Progenitor cell of endocrine pancreas (in vitro differentiated cells): ENCODE measurements around the gene COQ9. TPM values are rescaled to one million over a fixed set of nuclear protein-coding genes. Genes with fewer than 3 reads are reported as not detected.

ENCODE experiments used
- DNase-seq: peaks from one replicate; pipeline ENCODE4 v3.0.0; 2021; ENCODE audit warnings: low spot score; ENCODE audit not compliant: unreplicated experiment
- H3K27ac Mint-ChIP-seq: 2 replicates; pipeline ENCODE4 v1.8.0; 2021; ENCODE audit warnings: mild to moderate bottlenecking, moderate library complexity, mixed read lengths
- H3K27me3 Mint-ChIP-seq: 2 replicates; pipeline ENCODE4 v1.8.0; 2021; ENCODE audit warnings: mixed read lengths
- H3K36me3 Mint-ChIP-seq: 2 replicates; pipeline ENCODE4 v1.8.0; 2022; ENCODE audit warnings: mixed read lengths; ENCODE audit not compliant: insufficient read depth
- H3K4me1 Mint-ChIP-seq: 2 replicates; pipeline ENCODE4 v1.8.0; 2021; ENCODE audit warnings: low read depth, mixed read lengths
- H3K4me3 Mint-ChIP-seq: 2 replicates; pipeline ENCODE4 v1.8.0; 2021; ENCODE audit warnings: low read depth, mild to moderate bottlenecking, moderate library complexity, mixed read lengths
- H3K9me3 Mint-ChIP-seq: 2 replicates; pipeline ENCODE4 v1.8.0; 2021; ENCODE audit warnings: low read depth, mixed read lengths
- total RNA-seq: library from RNA; stranded (reverse); gene quantifications from 2 replicates; pipeline ENCODE4 v1.2.1, GENCODE V29; 2021
- TF ChIP-seq, protein P1 (sequence below): fragments of 200-600 bp; sonication (generic); IDR thresholded peaks from one replicate; pipeline ENCODE4 v1.5.0; 2021; ENCODE audit warnings: antibody characterized with exemption, mild to moderate bottlenecking; ENCODE audit not compliant: unreplicated experiment

Gene COQ9
- total RNA-seq, 1 donor from 2014 or later, result 70.2 TPM

DNA sequence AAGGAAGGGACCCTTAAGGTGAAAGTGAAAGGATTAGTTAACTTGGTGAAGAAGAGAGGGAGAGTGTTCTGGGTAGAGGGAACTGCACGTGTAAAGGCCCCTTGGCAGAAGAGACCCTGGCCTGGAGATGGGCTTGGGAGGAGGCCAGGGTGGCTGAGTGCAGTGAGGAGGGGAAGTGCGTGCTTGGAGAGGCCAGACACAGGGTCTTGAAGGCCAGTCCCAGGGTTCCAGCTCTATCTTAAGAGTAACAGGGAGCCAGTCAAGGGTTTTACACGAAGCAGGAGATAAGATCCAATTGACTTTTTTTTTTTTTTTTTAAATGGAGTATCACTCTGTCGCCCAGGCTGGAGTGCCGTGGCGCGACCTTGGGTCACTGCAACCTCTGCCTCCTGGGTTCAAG, 54.2 kb downstream of the COQ9 start:
- DNase-seq, result no peak
- Mint-ChIP-seq H3K4me1 (peaks cover 26% of the 10 kb centered on the region), H3K27ac (no peak overlapping the region), H3K36me3 (no peaks in the 10 kb centered on the region), H3K9me3 (no peaks in the 10 kb centered on the region), H3K27me3 (peaks cover 31% of the 10 kb centered on the region), H3K4me3 (no peak overlapping the region)
- TF ChIP-seq, protein P1, sequence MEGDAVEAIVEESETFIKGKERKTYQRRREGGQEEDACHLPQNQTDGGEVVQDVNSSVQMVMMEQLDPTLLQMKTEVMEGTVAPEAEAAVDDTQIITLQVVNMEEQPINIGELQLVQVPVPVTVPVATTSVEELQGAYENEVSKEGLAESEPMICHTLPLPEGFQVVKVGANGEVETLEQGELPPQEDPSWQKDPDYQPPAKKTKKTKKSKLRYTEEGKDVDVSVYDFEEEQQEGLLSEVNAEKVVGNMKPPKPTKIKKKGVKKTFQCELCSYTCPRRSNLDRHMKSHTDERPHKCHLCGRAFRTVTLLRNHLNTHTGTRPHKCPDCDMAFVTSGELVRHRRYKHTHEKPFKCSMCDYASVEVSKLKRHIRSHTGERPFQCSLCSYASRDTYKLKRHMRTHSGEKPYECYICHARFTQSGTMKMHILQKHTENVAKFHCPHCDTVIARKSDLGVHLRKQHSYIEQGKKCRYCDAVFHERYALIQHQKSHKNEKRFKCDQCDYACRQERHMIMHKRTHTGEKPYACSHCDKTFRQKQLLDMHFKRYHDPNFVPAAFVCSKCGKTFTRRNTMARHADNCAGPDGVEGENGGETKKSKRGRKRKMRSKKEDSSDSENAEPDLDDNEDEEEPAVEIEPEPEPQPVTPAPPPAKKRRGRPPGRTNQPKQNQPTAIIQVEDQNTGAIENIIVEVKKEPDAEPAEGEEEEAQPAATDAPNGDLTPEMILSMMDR, result no peak

DNA sequence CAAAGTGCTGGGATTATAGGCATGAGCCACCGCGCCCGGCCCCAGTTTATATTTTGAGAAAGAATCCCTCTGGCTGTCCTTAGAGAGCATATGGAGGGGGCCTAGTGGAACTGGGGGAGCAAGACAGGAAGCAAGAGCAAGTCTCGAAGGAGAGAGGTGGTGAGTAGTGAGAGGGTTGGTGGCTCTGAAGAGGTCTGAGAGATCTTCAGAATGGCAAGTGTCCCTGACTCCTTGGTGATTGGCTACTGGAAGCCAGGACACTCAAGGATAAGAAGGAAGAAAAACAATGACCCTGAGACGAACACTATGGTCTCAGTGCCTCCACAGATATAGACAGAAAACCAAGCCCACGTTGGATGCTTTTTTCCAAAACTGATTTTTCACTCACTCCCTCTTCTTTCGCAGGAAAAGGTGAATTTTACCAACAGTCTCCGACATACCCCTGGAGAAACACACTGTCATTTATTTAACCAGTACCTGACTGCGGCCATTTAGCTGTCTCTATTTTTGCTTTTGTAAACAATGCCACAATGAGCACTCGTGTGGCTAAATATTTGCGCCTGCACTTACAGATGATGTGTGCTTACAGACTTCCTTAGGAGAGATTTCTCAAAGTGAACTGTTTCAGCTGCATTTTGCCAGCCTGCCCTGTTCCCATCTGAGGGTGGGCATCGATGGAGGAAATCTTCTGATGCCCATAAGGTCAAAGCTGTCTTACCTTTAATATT, 54.9 kb downstream of the COQ9 start:
- Mint-ChIP-seq H3K27me3 (peaks cover 37% of the 10 kb centered on the region), H3K4me3 (no peak overlapping the region), H3K27ac (no peak overlapping the region), H3K36me3 (no peaks in the 10 kb centered on the region), H3K4me1 (peaks cover 28% of the 10 kb centered on the region), H3K9me3 (no peaks in the 10 kb centered on the region)
- DNase-seq, result no peak
- TF ChIP-seq, protein P1, result no peak

DNA sequence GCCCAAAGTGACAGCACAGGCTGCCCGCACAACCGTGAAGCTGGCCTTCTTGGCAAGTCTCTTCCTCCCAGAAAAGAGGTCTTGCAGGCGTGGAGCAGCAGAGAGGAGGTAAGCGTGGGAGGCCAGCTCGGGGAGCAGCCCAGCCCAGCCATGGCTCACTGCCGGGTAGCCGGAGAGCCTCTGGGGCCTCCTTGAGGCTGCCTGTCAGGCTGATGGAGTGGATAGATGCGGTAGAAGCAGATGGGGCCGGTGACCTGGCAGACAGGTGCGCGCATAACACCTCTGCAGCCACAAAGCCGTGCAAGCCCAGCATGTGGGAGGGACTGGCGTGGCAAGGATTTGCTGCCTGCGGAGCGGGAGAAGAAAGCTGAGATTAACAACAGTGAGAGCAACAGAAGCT, 56.1 kb downstream of the COQ9 start:
- Mint-ChIP-seq H3K27ac (no peak overlapping the region), H3K4me1 (peaks cover 30% of the 10 kb centered on the region), H3K36me3 (no peaks in the 10 kb centered on the region), H3K4me3 (no peak overlapping the region), H3K27me3 (peaks cover 37% of the 10 kb centered on the region), H3K9me3 (no peaks in the 10 kb centered on the region)
- TF ChIP-seq, protein P1, result no peak
- no peak for DNase-seq

DNA sequence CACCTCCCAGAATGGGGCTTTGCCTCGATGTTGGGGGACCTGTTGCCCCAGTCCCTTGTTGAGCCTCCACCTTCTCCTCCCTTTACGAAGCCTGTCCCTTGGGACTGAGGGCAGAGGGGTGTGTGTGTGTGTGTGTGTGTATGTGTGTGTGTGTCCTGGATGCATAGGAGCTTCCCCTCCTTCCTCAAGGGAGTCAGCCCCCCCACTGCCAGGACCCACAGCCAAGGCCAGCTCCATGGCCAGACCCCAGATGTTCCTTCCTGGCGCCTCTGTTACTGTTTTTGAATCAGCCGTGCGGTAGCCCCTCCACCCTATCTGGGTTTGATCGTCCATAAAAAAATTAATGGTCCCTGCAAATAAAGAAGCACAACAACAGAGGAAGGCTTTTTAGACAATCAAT, 56.7 kb downstream of the COQ9 start:
- Mint-ChIP-seq H3K9me3 (no peaks in the 10 kb centered on the region), H3K36me3 (no peaks in the 10 kb centered on the region), H3K27me3 (peaks cover 33% of the 10 kb centered on the region), H3K4me3 (no peak overlapping the region), H3K27ac (no peak overlapping the region), H3K4me1 (peaks cover 31% of the 10 kb centered on the region)
- TF ChIP-seq, protein P1, result no peak
- no peak for DNase-seq

DNA sequence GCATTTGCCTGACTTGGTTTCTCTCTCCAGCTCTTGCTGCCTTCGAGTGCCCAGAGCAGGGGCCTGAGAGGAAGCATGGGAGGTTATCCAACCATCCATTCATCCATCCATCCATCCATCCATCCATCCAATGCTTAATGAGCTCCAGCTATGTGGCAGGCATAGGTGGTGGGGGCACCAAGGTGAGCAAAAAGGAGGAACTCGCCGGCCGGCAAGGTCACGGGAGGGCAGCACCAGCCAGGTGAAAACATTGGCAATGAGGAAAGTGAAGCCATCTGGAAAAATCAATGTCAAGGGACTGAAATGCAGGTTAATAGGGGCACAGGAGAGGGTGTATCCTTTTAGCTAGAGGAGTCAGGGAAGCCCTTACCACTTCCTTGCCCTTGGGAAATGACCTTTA, 57.2 kb downstream of the COQ9 start:
- Mint-ChIP-seq H3K4me1 (peaks cover 31% of the 10 kb centered on the region), H3K36me3 (no peaks in the 10 kb centered on the region), H3K9me3 (no peaks in the 10 kb centered on the region), H3K27ac (no peak overlapping the region), H3K4me3 (no peak overlapping the region), H3K27me3 (peaks cover 30% of the 10 kb centered on the region)
- DNase-seq, result no peak
- TF ChIP-seq, protein P1, result no peak
